Measurements from ENCODE around the gene LY6G5B.

The LY6G5B gene

DNA sequence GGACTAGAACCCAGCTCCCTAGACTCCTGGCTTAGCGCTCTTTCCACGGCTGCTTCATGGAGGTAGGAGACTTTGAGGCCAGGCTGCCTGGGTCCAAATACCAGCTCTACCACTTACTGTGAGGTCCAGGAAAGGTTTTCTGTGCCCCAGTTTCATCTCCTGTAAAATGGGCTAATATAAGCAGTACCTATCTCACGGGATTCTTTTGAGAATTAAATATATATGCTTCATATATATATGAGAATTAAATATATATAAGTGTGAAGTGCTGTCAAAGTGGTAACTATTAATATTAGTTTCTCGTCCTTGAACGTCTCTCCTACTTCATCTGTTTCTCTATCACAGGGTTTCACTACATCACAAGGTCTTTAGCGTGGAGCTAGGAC, 21.3 kb downstream of the LY6G5B start:
- Histone ChIP-seq H3K36me3 (ENCODE audit: control insufficient read depth, insufficient read depth, low read length) (peaks cover 28% of the 10 kb centered on the region), H3K9ac (ENCODE audit: low read length) (no peak overlapping the region), H3K4me1 (ENCODE audit: control insufficient read depth, insufficient read depth, low read length) (peaks cover 21% of the 10 kb centered on the region), H3K4me3 (ENCODE audit: low read length) (no peak overlapping the region), H3K9me3 (ENCODE audit: control insufficient read depth, low read length) (no peaks in the 10 kb centered on the region), H3K27me3 (ENCODE audit: control insufficient read depth, insufficient read depth, low read length) (no peaks in the 10 kb centered on the region)

DNA sequence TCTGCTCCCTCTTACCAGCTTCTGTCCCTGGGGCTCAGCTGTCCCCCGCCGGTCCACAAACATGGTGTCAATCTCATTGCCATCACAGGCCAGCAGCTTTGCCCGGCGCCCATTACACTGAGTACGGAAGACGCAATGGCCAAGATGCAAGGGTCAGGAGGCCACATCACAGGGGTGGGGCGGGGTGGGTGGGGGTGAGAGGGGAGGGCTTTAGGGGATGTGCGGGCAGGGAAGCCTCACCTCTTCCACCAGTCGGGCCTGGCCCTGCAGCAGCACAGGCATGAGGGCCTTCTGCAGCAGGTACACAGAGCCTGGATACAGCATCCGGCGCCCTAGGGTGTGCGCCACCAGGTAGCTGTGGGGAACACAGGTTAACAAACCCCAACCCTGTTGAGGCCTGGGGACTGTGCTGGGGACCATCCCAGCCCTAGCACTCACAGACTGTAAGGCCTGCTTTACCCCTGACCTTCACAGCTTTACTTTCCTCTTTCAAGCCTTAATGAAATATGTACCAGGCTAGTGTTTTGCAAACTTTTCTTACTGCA, 21.9 kb downstream of the LY6G5B start:
- Histone ChIP-seq H3K9me3 (ENCODE audit: control insufficient read depth, low read length) (no peaks in the 10 kb centered on the region), H3K4me3 (ENCODE audit: low read length) (no peak overlapping the region), H3K9ac (ENCODE audit: low read length) (no peak overlapping the region), H3K4me1 (ENCODE audit: control insufficient read depth, insufficient read depth, low read length) (peaks cover 21% of the 10 kb centered on the region), H3K27me3 (ENCODE audit: control insufficient read depth, insufficient read depth, low read length) (no peaks in the 10 kb centered on the region), H3K36me3 (ENCODE audit: control insufficient read depth, insufficient read depth, low read length) (peaks cover 24% of the 10 kb centered on the region)

DNA sequence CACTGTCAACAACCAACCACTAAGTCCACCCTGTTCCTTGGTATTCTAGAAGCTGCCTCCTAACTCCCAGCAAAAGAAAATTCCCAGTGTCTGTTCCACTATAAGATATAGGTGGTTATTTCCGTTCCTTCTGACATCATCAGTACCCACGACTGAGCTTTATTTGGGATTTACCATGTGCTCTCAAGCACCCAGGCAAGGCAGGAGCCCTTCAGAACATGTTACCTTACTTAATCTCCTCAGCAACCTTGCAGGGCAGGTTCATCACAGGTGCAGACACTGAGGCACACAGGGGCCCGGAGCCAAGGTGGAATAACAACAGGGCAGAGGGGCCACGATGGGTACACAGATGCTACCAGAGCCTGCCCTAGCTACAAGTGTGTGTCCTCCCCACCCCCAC, 22.6 kb downstream of the LY6G5B start:
- Histone ChIP-seq H3K36me3 (ENCODE audit: control insufficient read depth, insufficient read depth, low read length) (peaks cover 24% of the 10 kb centered on the region), H3K4me1 (ENCODE audit: control insufficient read depth, insufficient read depth, low read length) (peaks cover 21% of the 10 kb centered on the region), H3K9ac (ENCODE audit: low read length) (no peak overlapping the region), H3K4me3 (ENCODE audit: low read length) (no peak overlapping the region), H3K27me3 (ENCODE audit: control insufficient read depth, insufficient read depth, low read length) (no peaks in the 10 kb centered on the region), H3K9me3 (ENCODE audit: control insufficient read depth, low read length) (no peaks in the 10 kb centered on the region)

DNA sequence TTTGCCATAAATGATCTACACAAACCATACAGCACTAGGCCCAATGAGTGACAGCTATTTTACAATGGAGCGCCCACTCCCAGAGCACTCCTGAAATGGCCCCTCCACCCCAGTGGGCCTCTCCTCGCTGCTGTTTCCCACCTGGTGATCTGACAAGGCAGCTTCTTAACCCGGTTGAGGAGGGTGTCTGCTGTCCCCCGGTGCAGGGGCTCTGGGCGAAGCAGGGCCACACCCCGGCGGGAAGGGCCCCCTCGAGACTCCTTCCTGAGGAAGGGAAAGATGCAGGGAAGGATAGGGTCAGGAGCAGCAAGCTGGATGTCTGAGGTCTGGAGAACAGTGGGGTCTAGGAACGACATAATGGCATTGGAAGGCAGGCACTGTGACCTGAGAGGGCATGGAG, 23.1 kb downstream of the LY6G5B start:
- H3K36me3 ChIP-seq (ENCODE audit: control insufficient read depth, insufficient read depth, low read length), result peaks cover 23% of the 10 kb centered on the region
- no peaks in the 10 kb centered on the region for H3K27me3 ChIP-seq (ENCODE audit: control insufficient read depth, insufficient read depth, low read length)
- no peaks in the 10 kb centered on the region for H3K9me3 ChIP-seq (ENCODE audit: control insufficient read depth, low read length)
- no peak overlapping the region for H3K4me3 ChIP-seq (ENCODE audit: low read length)
- peaks cover 21% of the 10 kb centered on the region for H3K4me1 ChIP-seq (ENCODE audit: control insufficient read depth, insufficient read depth, low read length)
- H3K9ac ChIP-seq (ENCODE audit: low read length), result no peak overlapping the region

DNA sequence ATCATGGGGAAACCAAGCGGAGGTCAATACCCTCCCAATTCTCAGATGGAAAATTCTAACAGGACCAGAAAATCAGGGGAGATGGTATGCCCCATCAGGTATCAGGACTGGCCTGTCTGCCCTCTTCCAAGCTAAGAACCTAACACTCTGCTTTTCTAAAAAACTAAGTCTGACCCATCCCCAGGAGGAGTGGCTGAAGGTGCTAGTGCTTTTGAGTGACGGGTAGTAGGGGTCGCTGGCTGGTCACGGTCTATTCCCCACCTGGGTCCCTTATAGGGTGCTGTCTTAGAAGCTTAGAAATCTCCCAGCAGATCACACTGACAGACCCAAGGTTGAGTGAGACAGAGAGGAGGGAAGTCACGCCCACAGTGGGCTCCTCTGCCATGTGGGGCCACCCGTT, 23.8 kb downstream of the LY6G5B start:
- Histone ChIP-seq H3K4me1 (ENCODE audit: control insufficient read depth, insufficient read depth, low read length) (peaks cover 21% of the 10 kb centered on the region), H3K36me3 (ENCODE audit: control insufficient read depth, insufficient read depth, low read length) (peaks cover 16% of the 10 kb centered on the region), H3K27me3 (ENCODE audit: control insufficient read depth, insufficient read depth, low read length) (no peaks in the 10 kb centered on the region), H3K9ac (ENCODE audit: low read length) (no peak overlapping the region), H3K9me3 (ENCODE audit: control insufficient read depth, low read length) (no peaks in the 10 kb centered on the region), H3K4me3 (ENCODE audit: low read length) (no peak overlapping the region)

DNA sequence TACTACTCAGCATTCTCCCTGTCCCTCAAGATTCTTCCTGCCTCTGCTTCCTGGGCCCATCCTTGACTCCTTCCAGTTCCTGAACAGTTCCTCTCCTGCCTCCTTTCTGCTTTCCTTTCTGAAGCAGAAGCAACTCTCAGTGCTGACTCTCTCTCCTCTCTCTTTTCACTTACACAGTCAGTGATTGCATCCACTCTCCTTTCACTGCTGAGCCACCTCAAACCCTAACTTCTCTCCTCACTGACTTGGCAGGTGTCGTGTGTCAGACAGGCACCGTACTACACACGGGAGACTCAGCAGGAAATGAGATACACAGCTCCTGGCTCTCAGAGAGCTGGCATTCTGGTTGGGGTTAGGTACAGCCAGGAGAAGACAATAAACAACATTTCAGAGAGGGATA, 27.8 kb downstream of the LY6G5B start:
- Histone ChIP-seq H3K4me3 (ENCODE audit: low read length) (no peak overlapping the region), H3K9me3 (ENCODE audit: control insufficient read depth, low read length) (no peaks in the 10 kb centered on the region), H3K36me3 (ENCODE audit: control insufficient read depth, insufficient read depth, low read length) (no peaks in the 10 kb centered on the region), H3K9ac (ENCODE audit: low read length) (no peak overlapping the region), H3K4me1 (ENCODE audit: control insufficient read depth, insufficient read depth, low read length) (peaks cover 11% of the 10 kb centered on the region), H3K27me3 (ENCODE audit: control insufficient read depth, insufficient read depth, low read length) (no peaks in the 10 kb centered on the region)

DNA sequence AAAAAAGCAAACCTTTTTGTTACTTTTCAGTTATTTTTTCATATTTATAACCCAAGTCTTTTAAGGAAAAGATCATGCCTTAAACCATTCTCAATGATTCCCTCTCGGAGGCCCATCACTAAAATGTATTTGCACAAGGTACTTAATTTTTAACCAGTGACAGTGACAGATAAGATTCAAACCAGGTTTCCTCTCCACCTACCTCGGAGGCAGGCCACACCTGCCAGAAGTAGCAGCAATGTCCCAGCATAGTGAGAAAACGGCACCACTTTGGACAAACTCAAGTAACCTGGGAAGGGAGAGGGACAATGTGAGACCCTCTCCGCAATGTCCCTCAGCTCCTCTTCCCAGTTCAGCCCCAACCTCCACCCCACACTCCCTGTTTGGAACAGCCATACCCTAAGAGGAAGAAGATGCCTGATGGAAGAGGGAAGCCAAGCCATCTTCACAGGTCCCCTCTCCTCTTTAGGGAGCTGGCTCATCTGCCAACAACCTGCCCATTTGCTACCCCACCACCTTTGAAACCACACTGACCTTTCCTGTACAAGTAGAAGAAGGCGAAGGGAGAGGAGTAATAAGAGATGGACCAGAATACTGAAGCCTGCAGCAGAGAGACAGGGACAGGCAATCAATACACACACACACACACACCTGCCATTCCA, 31.1 kb downstream of the LY6G5B start:
- no peak overlapping the region for H3K4me3 ChIP-seq (ENCODE audit: low read length)
- H3K9me3 ChIP-seq (ENCODE audit: control insufficient read depth, low read length), result no peaks in the 10 kb centered on the region
- no peak overlapping the region for H3K9ac ChIP-seq (ENCODE audit: low read length)
- H3K27me3 ChIP-seq (ENCODE audit: control insufficient read depth, insufficient read depth, low read length), result no peaks in the 10 kb centered on the region
- no peaks in the 10 kb centered on the region for H3K36me3 ChIP-seq (ENCODE audit: control insufficient read depth, insufficient read depth, low read length)
- H3K4me1 ChIP-seq (ENCODE audit: control insufficient read depth, insufficient read depth, low read length), result peaks cover 18% of the 10 kb centered on the region

DNA sequence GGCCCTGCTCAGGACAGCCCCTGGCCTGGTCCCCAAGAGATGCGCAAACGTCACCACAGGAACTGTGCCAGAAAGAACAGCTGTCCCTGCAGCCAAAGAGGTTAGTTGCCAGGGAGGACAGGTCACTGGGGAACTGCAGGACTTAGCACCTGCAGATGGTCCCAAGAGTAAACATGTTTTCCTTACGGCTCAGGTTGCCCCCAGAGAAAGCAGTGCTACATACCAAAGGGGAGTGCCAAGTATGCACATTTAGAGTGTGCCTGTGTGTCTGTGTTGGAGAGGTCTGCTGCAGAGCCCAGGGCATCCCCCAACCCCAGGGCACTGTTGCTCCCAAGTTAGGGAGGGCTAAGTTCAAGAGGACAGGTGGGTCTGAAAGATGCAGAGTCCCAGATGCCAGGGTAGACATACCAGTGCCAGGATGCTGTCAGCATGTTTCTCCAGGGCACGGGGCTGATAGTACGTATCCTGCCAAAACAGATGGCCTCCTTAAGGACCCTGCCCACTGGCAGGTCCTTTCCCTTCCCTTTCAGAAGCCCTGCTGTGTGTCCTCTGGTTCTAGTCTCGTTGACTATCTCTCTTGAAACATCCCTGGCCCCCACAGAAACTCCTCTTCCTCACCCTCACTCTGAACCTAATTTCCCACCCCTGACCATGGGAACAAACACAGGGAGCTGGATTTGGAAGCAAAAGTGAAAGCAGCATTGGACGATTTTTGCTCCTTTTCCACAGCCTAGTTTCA, 32.1 kb downstream of the LY6G5B start:
- Histone ChIP-seq H3K4me1 (ENCODE audit: control insufficient read depth, insufficient read depth, low read length) (peaks cover 18% of the 10 kb centered on the region), H3K27me3 (ENCODE audit: control insufficient read depth, insufficient read depth, low read length) (no peaks in the 10 kb centered on the region), H3K9me3 (ENCODE audit: control insufficient read depth, low read length) (no peaks in the 10 kb centered on the region), H3K4me3 (ENCODE audit: low read length) (peak overlapping the region; percentile 47), H3K9ac (ENCODE audit: low read length) (peak overlapping the region; percentile 82), H3K36me3 (ENCODE audit: control insufficient read depth, insufficient read depth, low read length) (no peaks in the 10 kb centered on the region)

DNA sequence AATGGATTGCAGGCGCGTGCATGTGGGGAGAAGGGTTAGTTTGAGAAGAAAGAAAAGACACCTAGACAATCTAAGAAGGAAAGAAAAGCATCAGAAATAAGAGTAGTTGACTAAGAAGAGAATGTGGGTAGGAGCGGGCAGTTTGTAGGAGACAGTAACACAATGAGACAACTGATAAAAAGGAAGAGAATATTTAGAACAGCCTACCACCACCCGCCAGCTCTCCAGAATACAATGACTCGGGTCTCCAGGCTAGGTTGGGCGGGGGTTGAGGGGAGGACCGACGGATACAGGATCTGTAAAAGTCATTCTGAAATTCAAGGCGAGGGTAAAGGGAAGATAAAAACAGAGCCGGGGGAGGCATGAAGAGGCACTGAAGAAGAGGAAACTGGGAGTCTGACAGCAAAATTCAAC, 32.6 kb downstream of the LY6G5B start:
- no peaks in the 10 kb centered on the region for H3K27me3 ChIP-seq (ENCODE audit: control insufficient read depth, insufficient read depth, low read length)
- peak overlapping the region; percentile 47 for H3K4me3 ChIP-seq (ENCODE audit: low read length)
- H3K36me3 ChIP-seq (ENCODE audit: control insufficient read depth, insufficient read depth, low read length), result no peaks in the 10 kb centered on the region
- H3K9ac ChIP-seq (ENCODE audit: low read length), result peak overlapping the region; percentile 82
- no peaks in the 10 kb centered on the region for H3K9me3 ChIP-seq (ENCODE audit: control insufficient read depth, low read length)
- H3K4me1 ChIP-seq (ENCODE audit: control insufficient read depth, insufficient read depth, low read length), result peaks cover 18% of the 10 kb centered on the region

DNA sequence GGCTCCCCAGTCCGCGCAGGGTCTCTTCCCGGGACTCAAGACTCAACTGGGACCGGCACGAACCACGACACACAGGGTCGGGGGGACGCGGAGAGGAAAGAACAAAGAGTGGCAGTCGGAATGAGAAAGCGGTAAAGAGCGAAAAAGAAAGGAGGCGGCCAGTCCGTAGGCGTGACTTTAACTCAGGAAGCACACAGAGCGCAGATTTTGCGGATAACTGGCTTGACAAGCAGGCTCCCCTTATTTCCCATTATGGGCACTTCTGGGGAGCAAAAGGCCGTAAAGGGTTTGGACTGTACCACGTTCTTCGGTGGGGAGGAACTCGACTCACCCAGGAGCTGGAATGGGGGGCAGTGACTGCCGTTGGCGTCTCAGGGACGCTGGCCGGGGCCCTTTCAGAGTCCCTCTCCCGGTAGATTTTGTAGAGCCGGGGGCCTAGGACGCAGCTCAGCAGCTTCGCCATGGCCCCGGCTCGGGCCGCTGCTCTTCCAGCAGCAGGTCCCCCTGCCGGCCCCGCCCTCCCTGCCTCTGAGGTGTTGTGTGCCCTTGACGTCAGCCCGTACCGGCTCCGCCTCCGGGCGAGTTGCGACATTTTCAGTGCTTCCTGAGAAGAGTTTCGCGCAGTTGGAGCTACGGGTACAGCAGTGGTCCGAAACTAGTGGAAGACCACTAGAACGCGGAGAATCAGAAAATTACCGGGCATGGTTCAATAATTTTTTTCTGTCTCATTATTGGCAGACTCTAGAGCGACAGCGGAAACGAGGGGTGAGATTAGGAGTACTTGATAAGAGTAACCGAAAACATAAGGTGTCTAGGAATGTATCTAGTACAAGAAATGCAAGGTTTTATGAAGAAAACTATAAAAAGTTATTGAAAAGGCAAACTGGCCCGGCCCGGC, 33.3 kb downstream of the LY6G5B start, which contains the start of gene ABHD16A:
ABHD16A (minus strand) TSS at position 506 of the 898 bp plus-strand sequence; CDS start at position 463, 43 bp downstream.
- peak within 1 kb of the TSS; percentile 47 for H3K4me3 ChIP-seq (ENCODE audit: low read length)
- no peaks in the 10 kb centered on the region for H3K27me3 ChIP-seq (ENCODE audit: control insufficient read depth, insufficient read depth, low read length)
- H3K9me3 ChIP-seq (ENCODE audit: control insufficient read depth, low read length), result no peaks in the 10 kb centered on the region
- H3K4me1 ChIP-seq (ENCODE audit: control insufficient read depth, insufficient read depth, low read length), result peaks cover 18% of the 10 kb centered on the region
- H3K36me3 ChIP-seq (ENCODE audit: control insufficient read depth, insufficient read depth, low read length), result no peaks in the 10 kb centered on the region
- H3K9ac ChIP-seq (ENCODE audit: low read length), result peak within 1 kb of the TSS; percentile 82

DNA sequence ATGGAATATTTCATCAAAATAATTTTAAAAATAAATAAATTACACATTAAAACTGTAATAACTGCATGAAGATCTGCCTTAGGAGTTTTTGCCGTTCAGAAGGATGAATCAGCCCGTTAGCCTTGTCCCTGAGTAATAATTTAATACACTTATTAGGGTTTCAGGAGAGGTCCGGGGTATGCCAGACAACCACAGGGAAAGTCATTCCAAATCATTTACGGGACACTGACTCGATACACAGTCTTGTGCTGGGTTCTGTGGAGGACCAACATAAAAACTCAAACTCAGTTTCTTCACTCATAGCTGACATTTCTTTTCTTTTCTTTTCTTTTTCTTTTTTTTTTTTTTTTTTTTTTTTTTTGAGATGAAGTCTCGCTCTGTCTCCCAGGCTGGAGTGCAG, 36.2 kb downstream of the LY6G5B start:
- Histone ChIP-seq H3K9me3 (ENCODE audit: control insufficient read depth, low read length) (no peaks in the 10 kb centered on the region), H3K4me1 (ENCODE audit: control insufficient read depth, insufficient read depth, low read length) (peaks cover 24% of the 10 kb centered on the region), H3K9ac (ENCODE audit: low read length) (no peak overlapping the region), H3K36me3 (ENCODE audit: control insufficient read depth, insufficient read depth, low read length) (no peaks in the 10 kb centered on the region), H3K4me3 (ENCODE audit: low read length) (no peak overlapping the region), H3K27me3 (ENCODE audit: control insufficient read depth, insufficient read depth, low read length) (no peaks in the 10 kb centered on the region)
